ENCODE data around the gene CEP78.
"Not testable (repeated sequence)": the region's sequence is repeated elsewhere in the genome, so short reads cannot be mapped to it uniquely, and the experiment has no call there.

CEP78 gene

GRCh38 chr9:78235762-78236550, at the start of gene CEP78:
Gene CEP78 (plus strand): TSS chr9:78236075. CDS start chr9:78236351, 276 bp downstream.
- DNase-seq (ENCODE audit: low spot score) = peak; percentile 90

GRCh38 chr9:78187763-78188484, 48.0 kb upstream of the CEP78 start:
- no peak for DNase-seq (ENCODE audit: low spot score)

GRCh38 chr9:78188594-78188993, 47.3 kb upstream of the CEP78 start:
- no peak for DNase-seq (ENCODE audit: low spot score)

- DNase-seq (ENCODE audit: low spot score) = no peak
These were observed 46.9 kb upstream of the CEP78 start for GRCh38 chr9:78189001-78189400.

DNA sequence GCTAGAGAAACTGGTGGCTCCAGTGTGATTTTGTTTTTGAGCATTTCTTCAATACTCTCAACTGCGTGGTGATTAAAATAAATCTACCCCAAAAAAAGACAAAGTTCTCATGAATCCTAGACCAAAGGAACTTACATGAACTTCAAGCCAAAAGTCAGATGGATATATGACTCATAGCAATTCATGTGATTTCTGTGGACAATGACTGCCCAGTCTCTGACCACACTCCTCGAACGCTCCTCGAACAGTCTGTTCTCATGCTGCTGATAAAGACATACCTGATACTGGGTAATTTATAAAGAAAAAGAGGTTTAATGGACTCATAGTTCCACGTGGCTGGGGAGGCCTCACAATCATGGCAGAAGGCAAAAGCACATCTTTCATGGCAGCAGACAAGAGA, 46.4 kb upstream of the CEP78 start:
- DNase-seq (ENCODE audit: low spot score) = no peak

DNA sequence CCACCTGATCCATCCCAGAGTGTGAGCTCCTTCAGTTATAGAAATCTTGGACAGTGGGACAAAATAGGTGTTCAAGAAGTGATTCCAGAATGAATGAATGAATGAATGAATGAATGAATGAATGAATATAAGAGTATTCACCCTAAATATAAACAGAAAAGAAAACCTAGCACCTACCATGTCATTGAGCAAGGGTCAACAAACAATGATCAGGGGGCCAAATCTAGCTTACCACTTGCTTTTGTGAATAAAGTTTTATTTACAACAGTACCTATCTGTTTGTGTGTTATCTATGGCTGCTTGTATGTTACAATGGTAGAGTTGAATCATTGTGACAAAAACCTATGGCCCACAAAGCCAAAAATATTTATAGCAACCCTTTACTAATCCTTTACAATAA, 43.9 kb upstream of the CEP78 start:
- no peak for DNase-seq (ENCODE audit: low spot score)

DNA sequence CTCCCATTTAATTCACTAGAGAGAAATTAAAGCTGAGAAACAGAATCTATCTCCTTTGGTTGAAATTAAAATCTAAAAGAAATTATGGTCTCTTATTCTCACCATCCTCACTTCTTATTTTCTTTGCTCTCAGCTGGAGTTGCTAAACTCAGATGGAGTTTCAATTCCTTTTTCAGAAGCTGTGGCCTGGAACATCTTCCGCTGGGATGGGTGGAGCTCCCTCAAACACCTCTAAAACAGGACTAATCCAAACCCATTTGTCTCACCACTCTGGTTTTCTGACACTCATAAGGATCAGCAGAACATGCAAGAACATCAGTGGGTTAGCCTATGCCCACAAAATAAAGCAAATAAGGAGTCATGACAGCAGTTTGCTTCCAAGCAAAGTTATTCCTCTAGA, 39.6 kb upstream of the CEP78 start:
- DNase-seq (ENCODE audit: low spot score) = no peak

GRCh38 chr9:78201158-78201777, 34.6 kb upstream of the CEP78 start:
- not testable (repeated sequence) for DNase-seq (ENCODE audit: low spot score)

DNA sequence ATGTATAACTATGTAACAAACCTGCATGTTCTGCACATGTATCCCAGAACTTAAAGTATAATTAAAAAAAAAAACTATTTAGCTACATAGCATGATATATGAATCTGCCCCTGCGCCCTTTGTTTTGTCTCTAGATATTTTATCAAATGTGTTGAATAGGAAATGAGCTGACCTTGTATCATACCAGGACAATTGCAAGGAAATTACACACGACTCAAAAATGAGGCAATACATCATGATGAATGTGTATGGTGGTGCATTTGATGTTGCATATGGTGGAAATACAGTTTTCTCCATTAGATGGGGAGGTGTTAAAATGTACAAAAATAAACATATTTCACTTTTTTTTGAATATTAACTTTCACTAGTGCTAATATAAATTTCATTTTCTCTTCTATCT, 28.6 kb upstream of the CEP78 start:
- DNase-seq (ENCODE audit: low spot score) = no peak

DNA sequence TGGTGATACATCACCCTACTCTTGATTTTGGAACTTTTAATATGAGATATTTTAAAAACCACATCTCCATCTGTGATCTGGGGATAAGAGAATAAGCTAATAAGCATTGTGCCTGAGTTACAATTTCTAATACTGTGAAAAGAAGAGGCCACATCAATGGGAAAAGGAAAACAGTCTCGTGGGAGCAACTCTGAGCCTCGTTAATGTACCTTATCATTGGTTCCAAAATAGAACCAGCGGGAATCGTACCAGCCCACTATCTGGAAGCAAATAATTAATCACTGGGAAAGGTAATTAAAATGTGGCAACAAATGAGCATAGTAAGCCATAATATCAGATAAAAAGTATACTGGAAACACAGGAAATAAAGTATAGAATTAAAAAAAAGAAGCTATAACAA, 28.0 kb upstream of the CEP78 start:
- DNase-seq (ENCODE audit: low spot score) = no peak

DNA sequence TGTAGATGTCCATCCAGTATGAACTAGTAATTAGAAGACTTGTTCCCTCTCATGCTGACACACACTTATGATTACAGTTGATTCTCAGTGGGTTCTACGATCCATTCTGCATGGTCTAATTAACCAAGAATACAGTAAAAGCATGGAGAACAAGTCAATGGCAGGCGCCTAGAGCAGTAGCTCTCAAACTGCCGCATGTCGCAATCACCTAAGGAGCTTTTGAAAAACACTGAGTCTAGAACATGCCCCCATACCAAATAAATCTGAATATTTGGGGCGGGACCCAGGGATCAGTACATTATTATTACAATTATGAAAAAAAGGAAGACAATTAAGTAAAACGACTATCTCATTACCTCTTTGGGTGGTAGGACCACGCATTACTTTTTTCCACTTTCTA, 26.7 kb upstream of the CEP78 start:
- DNase-seq (ENCODE audit: low spot score) = no peak

GRCh38 chr9:78210841-78211301, 25.0 kb upstream of the CEP78 start:
- DNase-seq (ENCODE audit: low spot score) = no peak

DNA sequence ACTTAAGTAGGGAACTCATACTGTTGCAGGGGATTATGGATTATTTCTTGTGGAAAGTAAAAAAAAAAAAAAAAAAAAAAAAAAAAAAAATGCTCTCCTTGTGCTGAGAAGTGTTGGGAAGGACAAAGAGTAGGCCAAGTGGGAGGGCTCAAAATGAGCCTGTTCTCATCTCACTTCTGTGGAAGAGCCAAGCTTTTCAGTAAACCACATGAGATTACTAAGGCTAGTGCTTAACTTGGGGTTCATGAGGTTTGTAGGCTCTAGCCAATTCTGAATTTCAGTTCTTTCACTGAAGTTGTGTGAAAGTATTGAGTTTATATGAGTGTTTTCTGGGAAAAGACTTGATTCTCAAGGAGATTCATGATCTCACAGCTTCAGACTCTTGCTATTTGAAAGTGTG, 23.0 kb upstream of the CEP78 start:
- DNase-seq (ENCODE audit: low spot score) = no peak

GRCh38 chr9:78213712-78214111, 22.2 kb upstream of the CEP78 start:
- peak; percentile 40 for DNase-seq (ENCODE audit: low spot score)

DNA sequence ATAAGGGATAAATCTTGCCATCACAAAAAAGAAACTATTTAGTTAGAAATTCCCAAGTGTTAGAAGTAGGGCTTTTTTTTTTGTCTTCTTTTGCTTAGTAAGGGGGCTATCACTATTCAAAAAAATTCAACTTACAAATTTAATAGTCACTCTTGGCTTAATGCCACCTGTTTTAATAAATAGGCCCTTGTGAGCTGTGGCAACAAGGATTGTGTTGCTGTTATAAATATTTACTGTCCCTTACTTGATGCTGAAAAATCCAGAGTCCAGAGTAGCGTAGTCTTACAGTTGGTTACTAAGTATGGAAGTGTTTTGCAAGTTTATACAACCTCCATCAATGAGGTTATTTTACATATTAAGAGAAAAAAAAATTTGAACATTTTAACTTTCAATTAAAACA, 21.4 kb upstream of the CEP78 start:
- no peak for DNase-seq (ENCODE audit: low spot score)

GRCh38 chr9:78215706-78216105, 20.2 kb upstream of the CEP78 start:
- DNase-seq (ENCODE audit: low spot score) = no peak

DNA sequence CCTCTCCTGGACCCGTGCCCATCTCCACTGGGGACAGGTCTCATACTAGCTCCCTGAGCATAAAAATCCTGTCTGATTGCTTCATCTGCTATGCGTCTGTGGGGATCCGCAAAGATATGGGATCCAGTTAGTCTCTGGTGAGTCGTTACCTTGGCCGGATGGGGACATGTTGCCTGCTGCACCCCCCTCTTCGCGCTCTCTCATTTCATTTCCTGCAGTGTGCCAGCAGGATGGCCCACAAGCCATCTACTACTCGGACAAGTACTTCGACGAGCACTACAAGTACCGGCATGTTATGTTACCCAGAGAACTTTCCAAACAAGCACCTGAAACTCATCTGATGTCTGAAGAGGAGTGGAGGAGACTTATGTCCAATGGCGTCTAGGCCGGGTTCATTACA, 17.0 kb upstream of the CEP78 start:
- no peak for DNase-seq (ENCODE audit: low spot score)

GRCh38 chr9:78221425-78221824, 14.4 kb upstream of the CEP78 start:
- DNase-seq (ENCODE audit: low spot score) = no peak

DNA sequence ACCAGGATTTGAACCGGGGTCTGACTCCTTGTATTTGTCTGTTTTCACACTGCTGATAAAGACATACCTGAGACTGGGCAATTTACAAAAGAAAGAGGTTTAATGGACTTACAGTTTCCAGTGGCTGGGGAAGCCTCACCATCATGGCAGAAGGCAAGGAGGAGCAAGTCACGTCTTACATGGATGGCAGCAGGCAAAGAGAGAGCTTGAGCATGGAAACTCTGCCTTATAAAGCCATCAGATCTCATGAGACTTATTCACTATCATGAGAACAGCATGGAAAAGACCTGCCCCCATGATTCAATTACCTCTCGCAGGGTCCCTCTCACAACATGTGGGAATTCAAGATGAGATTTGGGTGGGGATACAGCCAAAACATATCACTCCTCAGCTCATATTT, 14.0 kb upstream of the CEP78 start:
- DNase-seq (ENCODE audit: low spot score) = not testable (repeated sequence)

DNA sequence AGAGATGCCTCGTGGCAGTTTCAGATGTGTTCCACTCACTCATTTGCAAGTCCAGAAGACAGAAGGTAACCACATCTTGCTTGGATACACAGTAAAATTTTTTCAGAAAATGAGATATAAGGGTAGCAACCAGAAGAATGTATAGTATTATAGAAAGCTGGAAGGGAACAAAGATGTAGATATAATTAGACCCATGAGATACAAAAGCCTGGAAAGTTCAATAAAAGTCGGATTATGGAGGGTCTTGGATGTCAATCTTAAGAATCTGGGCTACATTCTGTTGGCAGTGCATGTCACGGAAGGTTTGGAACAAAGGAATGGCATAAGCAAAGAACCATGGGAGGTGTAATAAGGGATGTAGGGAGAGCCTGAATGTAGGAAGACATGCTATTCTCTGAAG, 5.1 kb upstream of the CEP78 start:
- no peak for DNase-seq (ENCODE audit: low spot score)

GRCh38 chr9:78232471-78232870, 3.4 kb upstream of the CEP78 start:
- DNase-seq (ENCODE audit: low spot score) = not testable (repeated sequence)

DNA sequence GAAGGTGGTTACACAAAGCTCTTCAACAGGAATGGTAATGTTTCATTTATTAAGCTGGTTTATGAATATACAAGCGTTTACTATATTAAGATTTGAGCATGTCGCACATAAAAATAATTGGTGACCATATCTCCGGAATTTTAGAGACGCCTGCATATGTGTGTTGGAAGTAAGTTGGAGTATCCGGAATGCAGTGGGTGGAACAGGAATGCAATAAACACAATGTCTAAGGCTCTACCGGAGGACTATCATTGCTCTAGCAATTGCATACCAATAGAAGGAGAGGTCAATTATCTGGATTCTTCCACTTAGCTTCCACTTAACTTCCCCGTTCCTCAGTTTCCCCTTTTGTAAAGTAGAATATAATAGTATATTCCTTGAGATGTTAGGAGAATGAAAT, 1.1 kb upstream of the CEP78 start:
- DNase-seq (ENCODE audit: low spot score) = peak; percentile 36

GRCh38 chr9:78235256-78235761, 566 bp upstream of the CEP78 start:
- DNase-seq (ENCODE audit: low spot score) = no peak

Data from HuH-7 (cell line).